HUDEP-2 (cell line): ENCODE results near the gene OVOL1.

Experiments
- DNase-seq, 76 experiments: peaks; one replicate each; lab custom pipeline; 2025; ENCODE audit not compliant: unreplicated experiment in 76 of 76; lab: John Stamatoyannopoulos, UW

Gene OVOL1

GRCh38 chr11:65790902-65791650 lies 4.2 kb downstream of the OVOL1 start:
- DNase-seq = no peak

GRCh38 chr11:65791719-65792213 lies 4.9 kb downstream of the OVOL1 start:
- DNase-seq = peak in 11 of 76 experiments; percentile 5 to 24 (median 9)

- no peak for DNase-seq
Measured at GRCh38 chr11:65792456-65792855, 5.6 kb downstream of the OVOL1 start.

- DNase-seq = no peak
Measured at GRCh38 chr11:65793144-65793581, 6.3 kb downstream of the OVOL1 start.

GRCh38 chr11:65793625-65794400 lies 7.0 kb downstream of the OVOL1 start:
- DNase-seq = no peak

GRCh38 chr11:65794570-65795510 lies 8.0 kb downstream of the OVOL1 start:
- DNase-seq = no peak

- no peak for DNase-seq
Measured at GRCh38 chr11:65796726-65797601, 10.1 kb downstream of the OVOL1 start.

- no peak for DNase-seq
Measured at GRCh38 chr11:65797711-65798110, 10.8 kb downstream of the OVOL1 start.

- DNase-seq = no peak
Measured at GRCh38 chr11:65798882-65799281, 12.0 kb downstream of the OVOL1 start.

- DNase-seq = no peak
Measured at GRCh38 chr11:65801153-65801987, 14.5 kb downstream of the OVOL1 start.

GRCh38 chr11:65802841-65803240 lies 16.0 kb downstream of the OVOL1 start:
- DNase-seq = no peak

- DNase-seq = no peak
Measured at GRCh38 chr11:65803797-65804492, 17.1 kb downstream of the OVOL1 start.

GRCh38 chr11:65806979-65807378 lies 20.1 kb downstream of the OVOL1 start:
- DNase-seq = peak in 2 of 76 experiments; percentile 3 to 9

GRCh38 chr11:65808744-65809341 lies 22.0 kb downstream of the OVOL1 start:
- no peak for DNase-seq

- DNase-seq = no peak
Measured at GRCh38 chr11:65809496-65809895, 22.6 kb downstream of the OVOL1 start.

- DNase-seq = peak in 1 of 76 experiments; percentile 4
Measured at GRCh38 chr11:65810046-65810868, 23.4 kb downstream of the OVOL1 start.
